ENCODE measurements around the gene SNX18. TPM values are rescaled to one million over a fixed set of nuclear protein-coding genes. Genes with fewer than 3 reads are reported as not detected.
A peak's percentile ranks its signal among the peaks of the same experiment; 100 is the strongest.

The SNX18 gene
- total RNA-seq, 1 experiment from 2014 or later: 14.3 TPM

DNA sequence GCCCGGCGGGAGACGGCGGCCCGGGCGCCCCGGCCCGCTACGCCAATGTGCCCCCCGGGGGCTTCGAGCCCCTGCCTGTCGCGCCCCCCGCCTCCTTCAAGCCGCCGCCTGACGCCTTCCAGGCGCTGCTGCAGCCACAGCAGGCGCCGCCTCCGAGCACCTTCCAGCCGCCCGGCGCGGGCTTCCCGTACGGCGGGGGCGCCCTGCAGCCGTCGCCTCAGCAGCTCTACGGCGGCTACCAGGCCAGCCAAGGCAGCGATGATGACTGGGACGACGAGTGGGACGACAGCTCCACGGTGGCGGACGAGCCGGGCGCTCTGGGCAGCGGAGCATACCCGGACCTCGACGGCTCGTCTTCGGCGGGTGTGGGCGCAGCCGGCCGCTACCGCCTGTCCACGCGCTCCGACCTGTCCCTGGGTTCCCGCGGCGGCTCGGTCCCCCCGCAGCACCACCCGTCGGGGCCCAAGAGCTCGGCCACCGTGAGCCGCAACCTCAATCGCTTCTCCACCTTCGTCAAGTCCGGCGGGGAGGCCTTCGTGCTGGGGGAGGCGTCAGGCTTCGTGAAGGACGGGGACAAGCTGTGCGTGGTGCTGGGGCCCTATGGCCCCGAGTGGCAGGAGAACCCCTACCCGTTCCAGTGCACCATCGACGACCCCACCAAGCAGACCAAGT lies 723 bp downstream of the SNX18 start:
- Histone ChIP-seq H3K4me1 (ENCODE audit: insufficient read depth, low read length) (peaks cover 25% of the 10 kb centered on the region), H4K20me1 (ENCODE audit: low read length) (0 out of 2 replicates have a peak, but pooled peaks cover 8% of the 10 kb centered on the region), H3K4me3 (ENCODE audit: low read length) (peak overlapping the region; percentile 67), H3K27me3 (ENCODE audit: low read length) (no peaks in the 10 kb centered on the region), H3K79me2 (ENCODE audit: low read length) (peaks cover 51% of the 10 kb centered on the region), H3K27ac (ENCODE audit: low read length) (no peak overlapping the region), H3K9me2 (replicated peaks; ENCODE audit: low read length) (no peaks in the 10 kb centered on the region), H3F3A (ENCODE audit: low read length, unreplicated experiment) (no peaks in the 10 kb centered on the region), H3K4me2 (ENCODE audit: low read length) (peak overlapping the region; percentile 85), H3K9me3 (ENCODE audit: low read length) (no peaks in the 10 kb centered on the region), H2AFZ (ENCODE audit: low read length) (peak overlapping the region; percentile 61; the same call in 1 of the 2 replicates), H3K36me3 (ENCODE audit: low read depth, low read length) (no peaks in the 10 kb centered on the region), H3K9ac (ENCODE audit: low read length) (peak overlapping the region; percentile 66)
- DNase-seq (peak; percentile 21), ATAC-seq (peak; percentile 54)
- intact Hi-C loops (cut with micrococcal nuclease): loop anchor here (5.0 kb wide), 1 partner anchor 104 kb away; no protein-coding TSS in a partner anchor
- TF ChIP-seq, protein P1, sequence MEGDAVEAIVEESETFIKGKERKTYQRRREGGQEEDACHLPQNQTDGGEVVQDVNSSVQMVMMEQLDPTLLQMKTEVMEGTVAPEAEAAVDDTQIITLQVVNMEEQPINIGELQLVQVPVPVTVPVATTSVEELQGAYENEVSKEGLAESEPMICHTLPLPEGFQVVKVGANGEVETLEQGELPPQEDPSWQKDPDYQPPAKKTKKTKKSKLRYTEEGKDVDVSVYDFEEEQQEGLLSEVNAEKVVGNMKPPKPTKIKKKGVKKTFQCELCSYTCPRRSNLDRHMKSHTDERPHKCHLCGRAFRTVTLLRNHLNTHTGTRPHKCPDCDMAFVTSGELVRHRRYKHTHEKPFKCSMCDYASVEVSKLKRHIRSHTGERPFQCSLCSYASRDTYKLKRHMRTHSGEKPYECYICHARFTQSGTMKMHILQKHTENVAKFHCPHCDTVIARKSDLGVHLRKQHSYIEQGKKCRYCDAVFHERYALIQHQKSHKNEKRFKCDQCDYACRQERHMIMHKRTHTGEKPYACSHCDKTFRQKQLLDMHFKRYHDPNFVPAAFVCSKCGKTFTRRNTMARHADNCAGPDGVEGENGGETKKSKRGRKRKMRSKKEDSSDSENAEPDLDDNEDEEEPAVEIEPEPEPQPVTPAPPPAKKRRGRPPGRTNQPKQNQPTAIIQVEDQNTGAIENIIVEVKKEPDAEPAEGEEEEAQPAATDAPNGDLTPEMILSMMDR (conservative IDR thresholded peaks at IDR 0.05; ENCODE audit: low read depth, low read length): no peak
- TF ChIP-seq EZH2 (IDR thresholded peaks at IDR 0.05; ENCODE audit: low read length, unreplicated experiment) (no peak), EZH2phosphoT487 (IDR thresholded peaks at IDR 0.05; ENCODE audit: borderline replicate concordance, low read length) (no peak)
- ChIA-PET CTCF (interaction anchor here (1.0 to 2.7 kb wide), 3 partner anchors 224 to 349 kb away, joined by 4 to 28 read pairs (median 9); no protein-coding TSS in a partner anchor), POLR2A (ENCODE audit: unreplicated experiment) (no interaction called here)
- no TSS peak for BruUV-seq (replicated peaks)

DNA sequence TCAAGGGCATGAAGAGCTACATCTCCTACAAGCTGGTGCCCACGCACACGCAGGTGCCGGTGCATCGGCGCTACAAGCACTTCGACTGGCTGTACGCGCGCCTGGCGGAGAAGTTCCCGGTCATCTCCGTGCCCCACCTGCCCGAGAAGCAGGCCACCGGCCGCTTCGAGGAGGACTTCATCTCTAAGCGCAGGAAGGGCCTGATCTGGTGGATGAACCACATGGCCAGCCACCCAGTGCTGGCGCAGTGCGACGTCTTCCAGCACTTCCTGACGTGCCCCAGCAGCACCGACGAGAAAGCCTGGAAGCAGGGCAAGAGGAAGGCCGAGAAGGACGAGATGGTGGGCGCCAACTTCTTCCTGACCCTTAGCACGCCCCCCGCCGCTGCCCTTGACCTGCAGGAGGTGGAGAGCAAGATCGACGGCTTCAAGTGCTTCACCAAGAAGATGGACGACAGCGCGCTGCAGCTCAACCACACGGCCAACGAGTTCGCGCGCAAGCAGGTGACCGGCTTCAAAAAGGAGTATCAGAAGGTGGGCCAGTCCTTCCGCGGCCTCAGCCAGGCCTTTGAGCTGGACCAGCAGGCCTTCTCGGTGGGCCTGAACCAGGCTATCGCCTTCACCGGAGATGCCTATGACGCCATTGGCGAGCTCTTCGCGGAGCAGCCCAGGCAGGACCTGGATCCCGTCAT lies 1.4 kb downstream of the SNX18 start:
- Histone ChIP-seq H3K27ac (ENCODE audit: low read length) (no peak overlapping the region), H3K79me2 (ENCODE audit: low read length) (peaks cover 58% of the 10 kb centered on the region), H3K4me3 (ENCODE audit: low read length) (peak overlapping the region; percentile 67), H3K9me2 (replicated peaks; ENCODE audit: low read length) (no peaks in the 10 kb centered on the region), H3K27me3 (ENCODE audit: low read length) (no peaks in the 10 kb centered on the region), H3K4me2 (ENCODE audit: low read length) (peak overlapping the region; percentile 85), H3K36me3 (ENCODE audit: low read depth, low read length) (no peaks in the 10 kb centered on the region), H3K9me3 (ENCODE audit: low read length) (no peaks in the 10 kb centered on the region), H4K20me1 (ENCODE audit: low read length) (0 out of 2 replicates have a peak, but pooled peaks cover 8% of the 10 kb centered on the region), H2AFZ (ENCODE audit: low read length) (no peak overlapping the region), H3F3A (ENCODE audit: low read length, unreplicated experiment) (no peaks in the 10 kb centered on the region), H3K9ac (ENCODE audit: low read length) (no peak overlapping the region), H3K4me1 (ENCODE audit: insufficient read depth, low read length) (peaks cover 32% of the 10 kb centered on the region)
- intact Hi-C loops (cut with micrococcal nuclease): loop anchor here (5.0 kb wide), 1 partner anchor 103 kb away; no protein-coding TSS in a partner anchor
- ATAC-seq (no peak), DNase-seq (no peak)
- TF ChIP-seq EZH2phosphoT487 (IDR thresholded peaks at IDR 0.05; ENCODE audit: borderline replicate concordance, low read length): no peak
- TF ChIP-seq EZH2 (IDR thresholded peaks at IDR 0.05; ENCODE audit: low read length, unreplicated experiment): no peak
- TF ChIP-seq, protein P1 (conservative IDR thresholded peaks at IDR 0.05; ENCODE audit: low read depth, low read length): no peak
- ChIA-PET CTCF (no interaction called here), POLR2A (ENCODE audit: unreplicated experiment) (no interaction called here)
- BruUV-seq (replicated peaks): TSS peak; percentile 30
